ENCODE data around the gene LDB1.

GRCh38 chr10:102131286-102132170, 11.4 kb upstream of the LDB1 start:
- TF ChIP-seq SUZ12 (IDR thresholded peaks at IDR 0.05; ENCODE audit: extremely low read depth, insufficient read depth, insufficient read length) (no peak), YY1 (IDR thresholded peaks at IDR 0.05; ENCODE audit: insufficient read depth, insufficient read length) (no peak), ZNF274 (IDR thresholded peaks at IDR 0.05; ENCODE audit: low read depth, low read length) (no peak)

All from NT2/D1 (cell line).